22Rv1 (cell line): Measurements from ENCODE around the gene PAMR1.
"Not testable (repeated sequence)": the region's sequence is repeated elsewhere in the genome, so short reads cannot be mapped to it uniquely, and the experiment has no call there.

ENCODE experiments used
- H3K27ac ChIP-seq: fragments of 450-650 bp; 2 replicates; pipeline ENCODE4 v1.5.1; 2017
- CTCF ChIP-seq: fragments of 450-650 bp; IDR thresholded peaks from 2 replicates; pipeline ENCODE4 v1.5.1; 2017; ENCODE audit warnings: mild to moderate bottlenecking
- ZFX ChIP-seq: fragments of 450-650 bp; IDR thresholded peaks from 2 replicates; pipeline ENCODE4 v1.6.1; 2017; ENCODE audit warnings: antibody characterized with exemption, borderline replicate concordance

PAMR1 gene

GRCh38 chr11:35529971-35530495 lies 4.6 kb upstream of the PAMR1 start:
- TF ChIP-seq ZFX (no peak), CTCF (no peak)
- H3K27ac ChIP-seq: no peak overlapping the region

GRCh38 chr11:35526370-35526792 lies 965 bp upstream of the PAMR1 start:
- H3K27ac ChIP-seq: no peak overlapping the region
- no peak for TF ChIP-seq ZFX
- TF ChIP-seq CTCF: no peak

- H3K27ac ChIP-seq: no peak overlapping the region
- TF ChIP-seq ZFX (no peak), CTCF (no peak)
These were observed 636 bp downstream of the PAMR1 start for GRCh38 chr11:35524780-35525179.

GRCh38 chr11:35523861-35524260 lies 1.6 kb downstream of the PAMR1 start:
- TF ChIP-seq ZFX (no peak), CTCF (no peak)
- H3K27ac ChIP-seq: no peak overlapping the region

GRCh38 chr11:35523331-35523768 lies 2.1 kb downstream of the PAMR1 start:
- no peak overlapping the region for H3K27ac ChIP-seq
- TF ChIP-seq ZFX (no peak), CTCF (no peak)

GRCh38 chr11:35522091-35522490 lies 3.3 kb downstream of the PAMR1 start:
- not testable (repeated sequence) for H3K27ac ChIP-seq

- no peak for TF ChIP-seq CTCF
- no peak overlapping the region for H3K27ac ChIP-seq
These were observed 5.0 kb downstream of the PAMR1 start for GRCh38 chr11:35520376-35520775.

- H3K27ac ChIP-seq: no peak overlapping the region
- TF ChIP-seq CTCF (no peak), ZFX (no peak)
These were observed 6.7 kb downstream of the PAMR1 start for GRCh38 chr11:35518766-35519165.
